Measurements from ENCODE around the gene KIF13A.

- no peak for TF ChIP-seq RAD21 (CRISPR knock-in tag; conservative IDR thresholded peaks at IDR 0.05 in 1 of 2, IDR thresholded peaks at IDR 0.05 in 1 of 2)
- TF ChIP-seq ZFX (CRISPR knock-in tag; IDR thresholded peaks at IDR 0.05), result no peak
- TF ChIP-seq EZH2 (IDR thresholded peaks at IDR 0.05; ENCODE audit: borderline replicate concordance, low read depth, low read length), result no peak
- TF ChIP-seq CBX3 (IDR thresholded peaks at IDR 0.05; ENCODE audit: borderline replicate concordance in 1 of 2, low read length in 2 of 2), result no peak
Observed at GRCh38 chr6:17831135-17831534, 156.3 kb downstream of the KIF13A start.
